Upper lobe of left lung (tissue), 4 donors: ENCODE measurements around the gene ZBTB16.

ENCODE experiments used
- POLR2A ChIP-seq, 4 donors: fragments of 450-650 bp; IDR thresholded peaks; one replicate each; pipeline ENCODE4 v1.5.1; 2016 to 2017; ENCODE audit warnings: antibody characterized with exemption in 4 of 4, mild to moderate bottlenecking in 2 of 4
- POLR2AphosphoS5 ChIP-seq, 2 donors: sonication (generic); formaldehyde crosslinking; IDR thresholded peaks; one replicate each; pipeline ENCODE4 v1.5.1; 2017; ENCODE audit warnings: antibody characterized with exemption in 2 of 2
- TF ChIP-seq, protein P1 (sequence below), 6 experiments: fragments of 450-650 bp in 4 of 6; fragments of 200-600 bp in 2 of 6; sonication (generic) in 2 of 6; IDR thresholded peaks; one replicate each; pipeline ENCODE4 v1.5.1; 2016 to 2019; ENCODE audit warnings: antibody characterized with exemption in 6 of 6

DNA sequence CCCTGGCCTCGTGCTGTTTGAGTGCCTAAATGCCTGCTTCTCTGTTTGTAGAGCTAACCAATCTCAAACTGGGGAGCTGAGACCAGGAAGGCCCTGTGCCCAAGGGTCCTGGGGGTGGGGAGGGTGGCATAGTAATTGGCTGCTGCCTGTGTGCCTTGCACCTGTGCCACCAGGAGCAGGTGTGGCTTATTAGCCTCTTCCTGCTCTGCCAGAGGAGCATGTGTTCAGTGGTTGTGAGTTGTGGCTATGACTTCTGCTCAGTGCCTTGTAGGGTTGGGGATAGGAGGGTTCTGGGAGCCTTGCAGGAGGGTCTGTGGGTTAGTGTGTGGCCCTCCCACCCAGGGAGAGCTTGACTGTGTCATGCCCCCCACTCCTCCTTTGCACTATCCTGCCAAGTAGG, 109.2 kb downstream of the ZBTB16 start:
- TF ChIP-seq POLR2A (IDR thresholded peaks at IDR 0.05) (no peak), POLR2AphosphoS5 (IDR thresholded peaks at IDR 0.05) (no peak)
- TF ChIP-seq, protein P1, sequence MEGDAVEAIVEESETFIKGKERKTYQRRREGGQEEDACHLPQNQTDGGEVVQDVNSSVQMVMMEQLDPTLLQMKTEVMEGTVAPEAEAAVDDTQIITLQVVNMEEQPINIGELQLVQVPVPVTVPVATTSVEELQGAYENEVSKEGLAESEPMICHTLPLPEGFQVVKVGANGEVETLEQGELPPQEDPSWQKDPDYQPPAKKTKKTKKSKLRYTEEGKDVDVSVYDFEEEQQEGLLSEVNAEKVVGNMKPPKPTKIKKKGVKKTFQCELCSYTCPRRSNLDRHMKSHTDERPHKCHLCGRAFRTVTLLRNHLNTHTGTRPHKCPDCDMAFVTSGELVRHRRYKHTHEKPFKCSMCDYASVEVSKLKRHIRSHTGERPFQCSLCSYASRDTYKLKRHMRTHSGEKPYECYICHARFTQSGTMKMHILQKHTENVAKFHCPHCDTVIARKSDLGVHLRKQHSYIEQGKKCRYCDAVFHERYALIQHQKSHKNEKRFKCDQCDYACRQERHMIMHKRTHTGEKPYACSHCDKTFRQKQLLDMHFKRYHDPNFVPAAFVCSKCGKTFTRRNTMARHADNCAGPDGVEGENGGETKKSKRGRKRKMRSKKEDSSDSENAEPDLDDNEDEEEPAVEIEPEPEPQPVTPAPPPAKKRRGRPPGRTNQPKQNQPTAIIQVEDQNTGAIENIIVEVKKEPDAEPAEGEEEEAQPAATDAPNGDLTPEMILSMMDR (IDR thresholded peaks at IDR 0.05) = no peak
